Skeletal muscle tissue (tissue), 4 donors: Measurements from ENCODE around the gene PEX19. TPM values are rescaled to one million over a fixed set of nuclear protein-coding genes. Genes with fewer than 3 reads are reported as not detected.

ENCODE experiments used
- H3K27ac ChIP-seq: one replicate; pipeline ENCODE4 v1.7.0; 2013; ENCODE audit warnings: mild to moderate bottlenecking, low read depth, low read length, inconsistent platforms
- H3K27me3 ChIP-seq, 3 donors: one replicate each; pipeline ENCODE4 v1.7.0; 2013; ENCODE audit warnings: low read length in 3 of 3; ENCODE audit not compliant: control insufficient read depth in 3 of 3, insufficient read depth in 3 of 3
- H3K36me3 ChIP-seq, 3 donors: one replicate each; pipeline ENCODE4 v1.7.0; 2013; ENCODE audit warnings: low read length in 3 of 3; ENCODE audit not compliant: control insufficient read depth in 3 of 3, insufficient read depth in 3 of 3
- H3K4me1 ChIP-seq, 3 donors: one replicate each; pipeline ENCODE4 v1.7.0; 2013; ENCODE audit warnings: low read length in 3 of 3, mild to moderate bottlenecking in 3 of 3; ENCODE audit not compliant: control insufficient read depth in 3 of 3, insufficient read depth in 3 of 3
- H3K4me3 ChIP-seq, 3 donors: one replicate each; pipeline ENCODE4 v1.7.0; 2013; ENCODE audit warnings: low read length in 3 of 3
- H3K9ac ChIP-seq, 3 donors: one replicate each; pipeline ENCODE4 v1.7.0; 2013; ENCODE audit warnings: low read length in 3 of 3, mild to moderate bottlenecking in 3 of 3, moderate library complexity in 2 of 3, low read depth in 1 of 3
- H3K9me3 ChIP-seq, 3 donors: one replicate each; pipeline ENCODE4 v1.7.0; 2013; ENCODE audit warnings: low read length in 3 of 3; ENCODE audit not compliant: control insufficient read depth in 3 of 3
- total RNA-seq: library from RNA; depleted of rRNA; stranded (reverse); fragments of >200 nt; gene quantifications from one replicate; pipeline ENCODE4 v1.2.3, GENCODE V29; 2014
- donor health status: Osteomylitis.

PEX19 gene
- total RNA-seq, 1 donor from 2014 or later: 30.3 TPM

- Histone ChIP-seq H3K36me3 (peaks cover 30 to 34% (median 32%) of the 10 kb centered on the region in 3 donors), H3K4me3 (peak overlapping the region; percentile 91 to 98 (median 94)), H3K9ac (peak overlapping the region; percentile 89 to 96 (median 94)), H3K4me1 (peaks cover 14 to 17% (median 15%) of the 10 kb centered on the region in 3 donors), H3K27me3 (no peaks in the 10 kb centered on the region), H3K27ac (peak overlapping the region; percentile 74), H3K9me3 (no peaks in the 10 kb centered on the region)
Measured at GRCh38 chr1:160284220-160284781, 632 bp downstream of the PEX19 start.

GRCh38 chr1:160282807-160283206 is 2.1 kb downstream of the PEX19 start:
- Histone ChIP-seq H3K9ac (no peak overlapping the region), H3K4me1 (peaks cover 14 to 17% (median 15%) of the 10 kb centered on the region in 3 donors), H3K27ac (no peak overlapping the region), H3K36me3 (peaks cover 38 to 47% (median 46%) of the 10 kb centered on the region in 3 donors), H3K9me3 (no peaks in the 10 kb centered on the region), H3K27me3 (no peaks in the 10 kb centered on the region), H3K4me3 (no peak overlapping the region)

GRCh38 chr1:160277987-160278386 is 6.9 kb downstream of the PEX19 start:
- H3K9me3 ChIP-seq: no peaks in the 10 kb centered on the region
- H3K27ac ChIP-seq: no peak overlapping the region
- H3K27me3 ChIP-seq: no peaks in the 10 kb centered on the region
- peaks cover 42 to 56% (median 55%) of the 10 kb centered on the region in 3 donors for H3K36me3 ChIP-seq
- H3K4me1 ChIP-seq: no peaks in the 10 kb centered on the region
- H3K4me3 ChIP-seq: no peak overlapping the region
- no peak overlapping the region for H3K9ac ChIP-seq

GRCh38 chr1:160277330-160277729 is 7.6 kb downstream of the PEX19 start:
- Histone ChIP-seq H3K9me3 (no peaks in the 10 kb centered on the region), H3K27me3 (no peaks in the 10 kb centered on the region), H3K36me3 (peaks cover 37 to 55% (median 54%) of the 10 kb centered on the region in 3 donors), H3K4me3 (no peak overlapping the region), H3K4me1 (no peaks in the 10 kb centered on the region), H3K27ac (no peak overlapping the region), H3K9ac (no peak overlapping the region)

- H3K27me3 ChIP-seq: no peaks in the 10 kb centered on the region
- no peak overlapping the region for H3K27ac ChIP-seq
- H3K4me3 ChIP-seq: no peak overlapping the region
- no peaks in the 10 kb centered on the region for H3K36me3 ChIP-seq
- H3K4me1 ChIP-seq: no peaks in the 10 kb centered on the region
- H3K9me3 ChIP-seq: no peaks in the 10 kb centered on the region
- no peak overlapping the region for H3K9ac ChIP-seq
Measured at GRCh38 chr1:160271025-160271424, 13.9 kb downstream of the PEX19 start.

- H3K36me3 ChIP-seq: no peaks in the 10 kb centered on the region
- peaks cover 0 to 6% (median 5%) of the 10 kb centered on the region in 3 donors for H3K4me1 ChIP-seq
- no peak overlapping the region for H3K9ac ChIP-seq
- no peak overlapping the region for H3K4me3 ChIP-seq
- H3K27ac ChIP-seq: no peak overlapping the region
- H3K27me3 ChIP-seq: no peaks in the 10 kb centered on the region
- H3K9me3 ChIP-seq: no peaks in the 10 kb centered on the region
Measured at GRCh38 chr1:160267284-160267991, 17.5 kb downstream of the PEX19 start.

- Histone ChIP-seq H3K9me3 (no peaks in the 10 kb centered on the region), H3K27ac (no peak overlapping the region), H3K4me1 (peaks cover 7 to 26% (median 21%) of the 10 kb centered on the region in 3 donors), H3K4me3 (no peak overlapping the region), H3K9ac (no peak overlapping the region), H3K36me3 (no peaks in the 10 kb centered on the region), H3K27me3 (no peaks in the 10 kb centered on the region)
Measured at GRCh38 chr1:160264795-160265307, 20.1 kb downstream of the PEX19 start.

- Histone ChIP-seq H3K4me3 (peak within 1 kb of the TSS; percentile 97 to 100 (median 99)), H3K27me3 (no peaks in the 10 kb centered on the region), H3K36me3 (no peaks in the 10 kb centered on the region), H3K4me1 (peaks cover 23 to 51% (median 37%) of the 10 kb centered on the region in 3 donors), H3K9me3 (no peaks in the 10 kb centered on the region), H3K9ac (peak within 1 kb of the TSS; percentile 100), H3K27ac (peak within 1 kb of the TSS; percentile 100)
Measured at GRCh38 chr1:160261893-160262794, 22.8 kb downstream of the PEX19 start, which contains the start of gene DCAF8. Gene DCAF8 (minus strand): TSS chr1:160262549. CDS start chr1:160244008, 18,541 bp downstream.

- peak overlapping the region; percentile 100 for H3K9ac ChIP-seq
- H3K27ac ChIP-seq: peak overlapping the region; percentile 100
- H3K27me3 ChIP-seq: no peaks in the 10 kb centered on the region
- no peaks in the 10 kb centered on the region for H3K36me3 ChIP-seq
- peaks cover 23 to 52% (median 38%) of the 10 kb centered on the region in 3 donors for H3K4me1 ChIP-seq
- H3K4me3 ChIP-seq: peak overlapping the region; percentile 97 to 100 (median 99)
- no peaks in the 10 kb centered on the region for H3K9me3 ChIP-seq
Measured at GRCh38 chr1:160261556-160261892, 23.4 kb downstream of the PEX19 start.
